ENCODE data around the gene GFOD1. TPM values are rescaled to one million over a fixed set of nuclear protein-coding genes. Genes with fewer than 3 reads are reported as not detected.
"Not testable (repeated sequence)": the region's sequence is repeated elsewhere in the genome, so short reads cannot be mapped to it uniquely, and the experiment has no call there.

GFOD1 gene
- total RNA-seq, 4 donors from 2014 or later: 7.3 to 15.9 (median 12.4) TPM

- TF ChIP-seq, protein P1, sequence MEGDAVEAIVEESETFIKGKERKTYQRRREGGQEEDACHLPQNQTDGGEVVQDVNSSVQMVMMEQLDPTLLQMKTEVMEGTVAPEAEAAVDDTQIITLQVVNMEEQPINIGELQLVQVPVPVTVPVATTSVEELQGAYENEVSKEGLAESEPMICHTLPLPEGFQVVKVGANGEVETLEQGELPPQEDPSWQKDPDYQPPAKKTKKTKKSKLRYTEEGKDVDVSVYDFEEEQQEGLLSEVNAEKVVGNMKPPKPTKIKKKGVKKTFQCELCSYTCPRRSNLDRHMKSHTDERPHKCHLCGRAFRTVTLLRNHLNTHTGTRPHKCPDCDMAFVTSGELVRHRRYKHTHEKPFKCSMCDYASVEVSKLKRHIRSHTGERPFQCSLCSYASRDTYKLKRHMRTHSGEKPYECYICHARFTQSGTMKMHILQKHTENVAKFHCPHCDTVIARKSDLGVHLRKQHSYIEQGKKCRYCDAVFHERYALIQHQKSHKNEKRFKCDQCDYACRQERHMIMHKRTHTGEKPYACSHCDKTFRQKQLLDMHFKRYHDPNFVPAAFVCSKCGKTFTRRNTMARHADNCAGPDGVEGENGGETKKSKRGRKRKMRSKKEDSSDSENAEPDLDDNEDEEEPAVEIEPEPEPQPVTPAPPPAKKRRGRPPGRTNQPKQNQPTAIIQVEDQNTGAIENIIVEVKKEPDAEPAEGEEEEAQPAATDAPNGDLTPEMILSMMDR (IDR thresholded peaks at IDR 0.05): no peak
- TF ChIP-seq POLR2A (IDR thresholded peaks at IDR 0.05): no peak
- DNase-seq (ENCODE audit: low spot score in 2 of 2): peak in 1 of 2 donors; percentile 46
- no peak overlapping the region for H3K4me3 ChIP-seq (ENCODE audit: low read depth, poor library complexity, severe bottlenecking)
- 88 to 90% methylated on average over 7 of the region's 7 CpGs for WGBS, 2 donors
- intact Hi-C loops (cut with DNase I; ENCODE audit: low total_unique reads): no loop called here
Observed at GRCh38 chr6:13446381-13446780, 41.0 kb downstream of the GFOD1 start.

GRCh38 chr6:13445744-13446115 is 41.7 kb downstream of the GFOD1 start:
- 72 to 80% methylated on average over 3 of the region's 3 CpGs for WGBS, 2 donors
- H3K4me3 ChIP-seq (ENCODE audit: low read depth, poor library complexity, severe bottlenecking): no peak overlapping the region
- intact Hi-C loops (cut with DNase I; ENCODE audit: low total_unique reads): no loop called here
- DNase-seq (ENCODE audit: low spot score in 2 of 2): peak in 1 of 2 donors; percentile 12
- TF ChIP-seq POLR2A (IDR thresholded peaks at IDR 0.05): no peak
- TF ChIP-seq, protein P1 (IDR thresholded peaks at IDR 0.05): no peak

GRCh38 chr6:13445005-13445743 is 42.2 kb downstream of the GFOD1 start:
- H3K4me3 ChIP-seq (ENCODE audit: low read depth, poor library complexity, severe bottlenecking): no peak overlapping the region
- WGBS, 2 donors: 11 to 12% methylated on average over 9 of the region's 9 CpGs
- no peak for TF ChIP-seq POLR2A (IDR thresholded peaks at IDR 0.05)
- TF ChIP-seq, protein P1 (IDR thresholded peaks at IDR 0.05): no peak
- intact Hi-C loops (cut with DNase I; ENCODE audit: low total_unique reads): no loop called here
- DNase-seq (ENCODE audit: low spot score in 2 of 2): peak; percentile 46 to 92

GRCh38 chr6:13444604-13445003 is 42.8 kb downstream of the GFOD1 start:
- intact Hi-C loops (cut with DNase I; ENCODE audit: low total_unique reads): no loop called here
- WGBS, 2 donors: 60 to 70% methylated on average over 3 of the region's 3 CpGs
- TF ChIP-seq POLR2A (IDR thresholded peaks at IDR 0.05): no peak
- TF ChIP-seq, protein P1 (IDR thresholded peaks at IDR 0.05): no peak
- DNase-seq (ENCODE audit: low spot score in 2 of 2): no peak
- no peak overlapping the region for H3K4me3 ChIP-seq (ENCODE audit: low read depth, poor library complexity, severe bottlenecking)

- intact Hi-C loops (cut with DNase I; ENCODE audit: low total_unique reads); H3K4me3 ChIP-seq (ENCODE audit: low read depth, poor library complexity, severe bottlenecking); DNase-seq (ENCODE audit: low spot score in 2 of 2): not testable (repeated sequence)
- 97% methylated on average over 6 of the region's 6 CpGs for WGBS, 2 donors
Observed at GRCh38 chr6:13443978-13444377, 43.4 kb downstream of the GFOD1 start.

GRCh38 chr6:13441778-13442177 is 45.6 kb downstream of the GFOD1 start:
- 80 to 89% methylated on average over 4 of the region's 4 CpGs for WGBS, 2 donors
- DNase-seq (ENCODE audit: low spot score in 2 of 2): peak in 1 of 2 donors; percentile 63
- intact Hi-C loops (cut with DNase I; ENCODE audit: low total_unique reads): no loop called here

More at GRCh38 chr6:13441778-13442177, 45.6 kb downstream of the GFOD1 start:
- no peak overlapping the region for H3K4me3 ChIP-seq (ENCODE audit: low read depth, poor library complexity, severe bottlenecking)
- TF ChIP-seq, protein P1 (IDR thresholded peaks at IDR 0.05): no peak
- no peak for TF ChIP-seq POLR2A (IDR thresholded peaks at IDR 0.05)
